Keratinocyte (primary cell): ENCODE data around the gene TTF1. TPM values are rescaled to one million over a fixed set of nuclear protein-coding genes. Genes with fewer than 3 reads are reported as not detected.
A peak's percentile ranks its signal among the peaks of the same experiment; 100 is the strongest.

ENCODE experiments used
- DNase-seq: peaks from one replicate; pipeline ENCODE4 v3.0.0-alpha.2; 2011; ENCODE audit warnings: low read depth, missing footprints, low spot score
- FAIRE-seq: peaks from 2 replicates; lab custom pipeline; 2011; peaks lifted over from hg19 to GRCh38; lab: Jason Lieb, UNC
- H2AFZ ChIP-seq: 2 replicates; pipeline ENCODE4 v1.6.0; 2012; ENCODE audit warnings: low read length, control low read depth, inconsistent platforms; ENCODE audit not compliant: control insufficient read depth
- H3K27ac ChIP-seq: 2 replicates; pipeline ENCODE4 v1.5.1; 2011; ENCODE audit warnings: low read length; ENCODE audit not compliant: control insufficient read depth, insufficient read depth
- H3K27me3 ChIP-seq: 3 replicates; pipeline ENCODE4 v1.6.0; 2011; ENCODE audit warnings: low read length; ENCODE audit not compliant: control insufficient read depth, insufficient read depth; ENCODE audit errors: extremely low read depth
- H3K36me3 ChIP-seq, 2 experiments: 2 replicates in 1 of 2; 3 replicates in 1 of 2; pipeline ENCODE4 v1.5.1; 2011; ENCODE audit warnings: low read length in 2 of 2, mild to moderate bottlenecking in 1 of 2; ENCODE audit not compliant: control insufficient read depth in 2 of 2, insufficient read depth in 2 of 2; ENCODE audit errors: extremely low read depth in 1 of 2
- H3K4me1 ChIP-seq: 3 replicates; pipeline ENCODE4 v1.5.1; 2011; ENCODE audit warnings: low read length; ENCODE audit not compliant: control insufficient read depth, insufficient read depth; ENCODE audit errors: extremely low read depth
- H3K4me2 ChIP-seq: 3 replicates; pipeline ENCODE4 v1.6.0; 2011; ENCODE audit warnings: low read depth, low read length; ENCODE audit not compliant: control insufficient read depth, insufficient read depth; ENCODE audit errors: extremely low read depth
- H3K4me3 ChIP-seq, 3 experiments: fragments of 200-600 bp in 1 of 3; sonication (generic) in 1 of 3; 2 replicates in 2 of 3; 3 replicates in 1 of 3; pipeline ENCODE4 v1.5.1; 2011 to 2016; ENCODE audit warnings: low read length in 3 of 3, mild to moderate bottlenecking in 3 of 3, control low read depth in 2 of 3, inconsistent platforms in 1 of 3, low read depth in 1 of 3, mixed read lengths in 1 of 3, mixed run types in 1 of 3, moderate library complexity in 1 of 3; ENCODE audit not compliant: control insufficient read depth in 2 of 3, insufficient read depth in 2 of 3; ENCODE audit errors: extremely low read depth in 1 of 3
- H3K79me2 ChIP-seq: 2 replicates; pipeline ENCODE4 v1.6.0; 2012; ENCODE audit warnings: low read length; ENCODE audit not compliant: control insufficient read depth, insufficient read depth
- H3K9ac ChIP-seq: 3 replicates; pipeline ENCODE4 v1.6.0; 2011; ENCODE audit warnings: low read length; ENCODE audit not compliant: control insufficient read depth, insufficient read depth; ENCODE audit errors: extremely low read depth
- H3K9me1 ChIP-seq: 3 replicates; pipeline ENCODE4 v1.6.0; 2011; ENCODE audit warnings: low read length; ENCODE audit not compliant: control insufficient read depth, insufficient read depth; ENCODE audit errors: extremely low read depth
- H3K9me3 ChIP-seq: 2 replicates; pipeline ENCODE4 v1.5.1; 2012; ENCODE audit warnings: low read depth, low read length; ENCODE audit not compliant: control insufficient read depth
- H4K20me1 ChIP-seq: 3 replicates; pipeline ENCODE4 v1.6.0; 2011; ENCODE audit warnings: low read length; ENCODE audit not compliant: control insufficient read depth, insufficient read depth; ENCODE audit errors: extremely low read depth
- CTCF ChIP-seq, 3 experiments: IDR thresholded peaks in 1 of 3; conservative IDR thresholded peaks in 1 of 3; optimal IDR thresholded peaks in 1 of 3; 2 replicates in 2 of 3; 3 replicates in 1 of 3; pipeline versions ENCODE3 to v1.5.1; 2011; ENCODE audit warnings: low read length in 3 of 3, mild to moderate bottlenecking in 3 of 3, moderate library complexity in 2 of 3, control low read depth in 1 of 3, inconsistent platforms in 1 of 3; ENCODE audit not compliant: insufficient read depth in 2 of 3; ENCODE audit errors: extremely low read depth in 1 of 3
- EZH2 ChIP-seq: IDR thresholded peaks from one replicate; pipeline ENCODE4 v1.6.1; 2012; ENCODE audit warnings: inconsistent platforms, mild to moderate bottlenecking, low read length, moderate library complexity
- dilution Hi-C: fragments of 300-500 bp; cut with MboI; formaldehyde crosslinking; loops from one replicate; pipeline ENCODE4 v1.7.0; 2020; ENCODE audit warnings: low sequenced_read_pairs; ENCODE audit not compliant: extremely low pct_ligation_motif_present
- polyA plus RNA-seq, 5 experiments: library from polyadenylated mRNA; depleted of rRNA in 3 of 5; stranded (reverse) in 3 of 5; stranded (forward) in 1 of 5; unstranded in 1 of 5; fragments of >200 nt; gene quantifications; 1 replicate in 1 of 5; 2 replicates in 3 of 5; 3 replicates in 1 of 5; pipeline versions ENCODE4 v1.2.1 to v1.2.3, GENCODE V29; 2011 to 2012; ENCODE audit warnings: missing spikeins in 2 of 5, low read depth in 1 of 5, low replicate concordance in 1 of 5

TTF1 gene
- polyA plus RNA-seq, 1 donor (not counting 4 experiments of a cell fraction or from before 2014, with no cell fraction given), result 7.2 TPM

- Histone ChIP-seq H3K36me3 (no peaks in the 10 kb centered on the region), H3K9me3 (no peaks in the 10 kb centered on the region), H3K4me2 (no peak overlapping the region), H4K20me1 (no peaks in the 10 kb centered on the region), H3K27me3 (peaks cover 56% of the 10 kb centered on the region), H3K9ac (no peak overlapping the region), H3K4me3 (no peak overlapping the region), H3K4me1 (peaks cover 9% of the 10 kb centered on the region), H3K79me2 (no peaks in the 10 kb centered on the region), H3K9me1 (no peaks in the 10 kb centered on the region), H2AFZ (no peak overlapping the region), H3K27ac (no peak overlapping the region)
- TF ChIP-seq EZH2 (peak; percentile 37), CTCF (optimal IDR thresholded peaks at IDR 0.05 in 1 of 3, IDR thresholded peaks at IDR 0.05 in 1 of 3, conservative IDR thresholded peaks at IDR 0.05 in 1 of 3; ENCODE audit: extremely low read depth in 1 of 3, insufficient read depth in 2 of 3, low read length in 3 of 3) (no peak)
- no peak for DNase-seq
- dilution Hi-C loops, result no loop called here
- FAIRE-seq, result no peak
These were observed 8.5 kb upstream of the TTF1 start for GRCh38 chr9:132415181-132415580.

GRCh38 chr9:132414731-132415130, 8.1 kb upstream of the TTF1 start:
- Histone ChIP-seq H3K27ac (no peak overlapping the region), H4K20me1 (no peaks in the 10 kb centered on the region), H3K9me1 (no peaks in the 10 kb centered on the region), H2AFZ (no peak overlapping the region), H3K27me3 (peaks cover 57% of the 10 kb centered on the region), H3K9ac (no peak overlapping the region), H3K79me2 (no peaks in the 10 kb centered on the region), H3K4me1 (peaks cover 10% of the 10 kb centered on the region), H3K9me3 (no peaks in the 10 kb centered on the region), H3K36me3 (no peaks in the 10 kb centered on the region), H3K4me3 (no peak overlapping the region), H3K4me2 (no peak overlapping the region)
- DNase-seq (no peak), FAIRE-seq (no peak)
- dilution Hi-C loops, result no loop called here
- TF ChIP-seq CTCF (optimal IDR thresholded peaks at IDR 0.05 in 1 of 3, IDR thresholded peaks at IDR 0.05 in 1 of 3, conservative IDR thresholded peaks at IDR 0.05 in 1 of 3; ENCODE audit: extremely low read depth in 1 of 3, insufficient read depth in 2 of 3, low read length in 3 of 3) (no peak), EZH2 (no peak)
